Activated T-helper 2 cell treated with anti-CD3 and anti-CD28 coated beads, Interferon-gamma antibody, Interleukin-2, Interleukin-4, amounts not matched to agents 10 μg/mL and 5 μg/mL and 100 μg/mL, durations not matched to agents 14 hours and 24 hours and 36 hours (primary cell): ENCODE data around the gene SHF. TPM values are rescaled to one million over a fixed set of nuclear protein-coding genes. Genes with fewer than 3 reads are reported as not detected.
A peak's percentile ranks its signal among the peaks of the same experiment; 100 is the strongest.

Experiments
- DNase-seq: peaks from one replicate; pipeline ENCODE4 v3.0.0; 2021; ENCODE audit warnings: low spot score
- H3K27ac Mint-ChIP-seq: one replicate; pipeline ENCODE4 v1.8.0; 2021; ENCODE audit warnings: mixed read lengths
- H3K27me3 Mint-ChIP-seq: one replicate; pipeline ENCODE4 v1.8.0; 2021; ENCODE audit warnings: low read depth, mixed read lengths
- H3K36me3 Mint-ChIP-seq: one replicate; pipeline ENCODE4 v1.8.0; 2021; ENCODE audit warnings: low read depth, mixed read lengths
- H3K4me1 Mint-ChIP-seq: one replicate; pipeline ENCODE4 v1.8.0; 2021; ENCODE audit warnings: low read depth, mixed read lengths
- H3K4me3 Mint-ChIP-seq: one replicate; pipeline ENCODE4 v1.8.0; 2021; ENCODE audit warnings: low read depth, mild to moderate bottlenecking, moderate library complexity, mixed read lengths
- H3K9me3 Mint-ChIP-seq: one replicate; pipeline ENCODE4 v1.8.0; 2021; ENCODE audit warnings: mixed read lengths
- intact Hi-C: fragments of 100-400 bp; cut with micrococcal nuclease; formaldehyde crosslinking; loops from one replicate; pipeline ENCODE4 v1.15.1; 2023
- total RNA-seq: library from RNA; stranded (reverse); gene quantifications from 2 replicates; pipeline ENCODE4 v1.2.3, GENCODE V29; 2022

SHF gene
- total RNA-seq, 1 donor from 2014 or later: 16.4 TPM

DNA sequence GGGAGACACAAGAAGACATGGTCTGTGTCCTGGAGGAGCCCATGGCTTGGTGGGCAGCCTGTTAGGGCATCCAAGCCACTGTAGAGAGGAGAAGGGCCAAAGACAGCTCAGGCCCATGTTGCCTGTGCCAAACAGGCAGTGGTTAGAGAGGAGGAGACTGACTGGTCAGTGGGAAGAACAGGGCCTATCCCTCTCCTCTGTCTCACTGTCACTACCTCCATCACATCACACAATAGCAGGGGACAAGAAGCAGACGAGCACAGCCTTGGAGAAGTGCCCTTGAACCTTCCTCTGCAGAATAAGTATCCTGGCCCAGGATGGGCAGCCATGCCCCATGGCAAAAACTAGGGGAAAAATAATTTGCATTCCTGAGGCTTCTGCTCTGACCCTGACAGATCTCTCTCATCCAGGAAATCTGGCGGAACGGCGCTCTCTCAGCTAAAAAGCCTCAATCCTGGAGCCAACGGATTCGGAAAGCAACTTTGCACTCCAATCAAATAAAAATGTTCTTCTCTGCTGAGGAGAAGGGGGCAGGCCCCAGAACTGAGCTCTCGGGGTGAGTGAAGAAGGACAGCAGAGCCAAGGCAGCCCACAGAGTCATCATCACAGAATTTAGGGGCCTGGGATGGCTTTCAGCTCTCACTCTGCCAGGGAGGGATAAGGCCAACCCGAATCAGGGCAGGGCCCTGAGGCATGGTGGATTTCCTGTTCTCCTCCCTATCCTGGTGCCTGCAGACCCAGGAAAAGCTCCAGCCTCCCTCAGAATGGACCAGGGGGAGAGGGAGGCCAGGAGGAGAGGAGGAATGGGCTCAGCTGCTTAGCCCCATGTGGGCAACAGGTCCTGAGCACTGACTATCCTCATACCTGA lies 1.6 kb downstream of the SHF start:
- peaks cover 7% of the 10 kb centered on the region for H3K27me3 Mint-ChIP-seq
- H3K27ac Mint-ChIP-seq: no peak overlapping the region
- peaks cover 30% of the 10 kb centered on the region for H3K4me1 Mint-ChIP-seq
- intact Hi-C loops: no loop called here
- H3K9me3 Mint-ChIP-seq: no peaks in the 10 kb centered on the region
- no peaks in the 10 kb centered on the region for H3K36me3 Mint-ChIP-seq
- no peak for DNase-seq
- peak overlapping the region; percentile 88 for H3K4me3 Mint-ChIP-seq

GRCh38 chr15:45185069-45185779 lies 2.5 kb downstream of the SHF start:
- intact Hi-C loops: no loop called here
- Mint-ChIP-seq H3K4me1 (peaks cover 33% of the 10 kb centered on the region), H3K27me3 (peaks cover 4% of the 10 kb centered on the region), H3K36me3 (no peaks in the 10 kb centered on the region), H3K9me3 (no peaks in the 10 kb centered on the region), H3K27ac (no peak overlapping the region), H3K4me3 (peak overlapping the region; percentile 88)
- no peak for DNase-seq

GRCh38 chr15:45184562-45185041 lies 3.2 kb downstream of the SHF start:
- Mint-ChIP-seq H3K4me1 (peaks cover 36% of the 10 kb centered on the region), H3K36me3 (no peaks in the 10 kb centered on the region), H3K27ac (no peak overlapping the region), H3K9me3 (no peaks in the 10 kb centered on the region), H3K27me3 (peaks cover 4% of the 10 kb centered on the region), H3K4me3 (no peak overlapping the region)
- intact Hi-C loops: no loop called here
- no peak for DNase-seq

DNA sequence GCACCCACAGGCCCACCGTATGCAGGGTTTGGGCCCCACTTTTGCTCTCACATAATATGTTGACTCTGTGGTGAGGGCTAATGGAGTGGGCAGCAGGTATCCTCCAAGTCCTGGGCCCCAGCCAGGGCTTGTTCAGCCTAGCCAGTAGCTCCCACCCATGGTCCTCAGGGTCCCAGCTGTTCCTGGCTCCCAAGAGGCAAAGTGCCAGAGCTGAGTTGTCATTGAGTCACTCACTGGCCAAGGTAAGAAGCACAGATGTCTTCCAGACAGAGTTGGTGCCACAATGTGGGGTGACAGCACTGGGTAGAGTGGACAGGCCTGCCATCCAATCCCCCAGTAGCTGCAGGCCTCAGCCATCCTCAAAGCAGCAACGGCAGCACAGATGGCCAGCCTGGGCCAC lies 4.3 kb downstream of the SHF start:
- Mint-ChIP-seq H3K9me3 (no peaks in the 10 kb centered on the region), H3K27me3 (peaks cover 4% of the 10 kb centered on the region), H3K4me3 (no peak overlapping the region), H3K36me3 (no peaks in the 10 kb centered on the region), H3K27ac (no peak overlapping the region), H3K4me1 (peaks cover 34% of the 10 kb centered on the region)
- no peak for DNase-seq
- intact Hi-C loops: no loop called here

GRCh38 chr15:45182996-45183395 lies 4.8 kb downstream of the SHF start:
- intact Hi-C loops: no loop called here
- Mint-ChIP-seq H3K27ac (no peak overlapping the region), H3K36me3 (no peaks in the 10 kb centered on the region), H3K4me1 (peaks cover 31% of the 10 kb centered on the region), H3K4me3 (no peak overlapping the region), H3K9me3 (no peaks in the 10 kb centered on the region), H3K27me3 (peaks cover 4% of the 10 kb centered on the region)
- no peak for DNase-seq

DNA sequence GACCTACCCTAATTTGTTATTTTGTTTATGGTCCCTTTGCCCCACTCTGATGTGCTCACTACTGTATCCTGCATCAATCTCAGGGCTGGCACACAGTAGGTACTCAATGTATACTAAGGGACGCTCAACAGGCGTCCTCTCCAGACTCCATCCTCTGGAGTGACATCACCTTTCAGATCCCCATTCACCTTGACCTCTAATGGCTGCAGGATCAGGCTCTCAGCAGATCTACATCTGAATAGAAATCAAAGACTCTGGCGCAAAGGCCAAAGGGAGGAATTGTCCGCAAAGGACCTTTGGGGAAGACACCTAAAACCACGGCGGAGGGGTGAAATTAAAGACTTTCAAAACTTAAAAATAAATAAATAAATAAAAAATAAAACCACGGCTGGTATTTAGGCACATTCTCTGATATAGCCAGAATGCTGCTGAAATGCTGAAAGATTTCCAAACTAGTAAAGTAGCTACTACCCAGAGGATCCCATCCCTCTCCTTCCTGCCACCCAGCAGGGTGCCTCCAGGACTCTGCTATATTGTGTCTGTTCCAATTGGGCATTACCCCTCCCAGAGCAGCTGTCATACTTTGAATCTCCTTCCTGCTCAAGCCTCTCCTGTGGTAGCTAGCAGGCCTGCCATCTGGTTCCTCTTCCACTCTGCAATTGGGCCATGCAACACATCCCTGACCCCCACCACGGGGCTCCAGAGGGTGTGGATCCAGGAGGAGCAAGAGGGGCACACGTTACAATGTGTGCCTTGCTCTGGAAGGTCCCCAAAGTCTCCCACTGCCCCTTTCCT lies 6.1 kb downstream of the SHF start:
- H3K27ac Mint-ChIP-seq: no peak overlapping the region
- H3K27me3 Mint-ChIP-seq: peaks cover under 1% of the 10 kb centered on the region
- no peak for DNase-seq
- peaks cover 6% of the 10 kb centered on the region for H3K36me3 Mint-ChIP-seq
- H3K4me3 Mint-ChIP-seq: no peak overlapping the region
- peaks cover 27% of the 10 kb centered on the region for H3K4me1 Mint-ChIP-seq
- H3K9me3 Mint-ChIP-seq: no peaks in the 10 kb centered on the region
- intact Hi-C loops: no loop called here

- Mint-ChIP-seq H3K36me3 (peaks cover 11% of the 10 kb centered on the region), H3K27ac (no peak overlapping the region), H3K4me3 (no peak overlapping the region), H3K27me3 (no peaks in the 10 kb centered on the region), H3K9me3 (no peaks in the 10 kb centered on the region), H3K4me1 (peaks cover 22% of the 10 kb centered on the region)
- no peak for DNase-seq
- intact Hi-C loops: no loop called here
Observed at GRCh38 chr15:45180648-45181436, 6.9 kb downstream of the SHF start.

- H3K36me3 Mint-ChIP-seq: peaks cover 11% of the 10 kb centered on the region
- H3K27me3 Mint-ChIP-seq: no peaks in the 10 kb centered on the region
- H3K4me1 Mint-ChIP-seq: peaks cover 18% of the 10 kb centered on the region
- no peak for DNase-seq
- no peak overlapping the region for H3K4me3 Mint-ChIP-seq
- peak overlapping the region; percentile 43 for H3K27ac Mint-ChIP-seq
- H3K9me3 Mint-ChIP-seq: no peaks in the 10 kb centered on the region
- intact Hi-C loops: no loop called here
Observed at GRCh38 chr15:45180201-45180600, 7.6 kb downstream of the SHF start.

DNA sequence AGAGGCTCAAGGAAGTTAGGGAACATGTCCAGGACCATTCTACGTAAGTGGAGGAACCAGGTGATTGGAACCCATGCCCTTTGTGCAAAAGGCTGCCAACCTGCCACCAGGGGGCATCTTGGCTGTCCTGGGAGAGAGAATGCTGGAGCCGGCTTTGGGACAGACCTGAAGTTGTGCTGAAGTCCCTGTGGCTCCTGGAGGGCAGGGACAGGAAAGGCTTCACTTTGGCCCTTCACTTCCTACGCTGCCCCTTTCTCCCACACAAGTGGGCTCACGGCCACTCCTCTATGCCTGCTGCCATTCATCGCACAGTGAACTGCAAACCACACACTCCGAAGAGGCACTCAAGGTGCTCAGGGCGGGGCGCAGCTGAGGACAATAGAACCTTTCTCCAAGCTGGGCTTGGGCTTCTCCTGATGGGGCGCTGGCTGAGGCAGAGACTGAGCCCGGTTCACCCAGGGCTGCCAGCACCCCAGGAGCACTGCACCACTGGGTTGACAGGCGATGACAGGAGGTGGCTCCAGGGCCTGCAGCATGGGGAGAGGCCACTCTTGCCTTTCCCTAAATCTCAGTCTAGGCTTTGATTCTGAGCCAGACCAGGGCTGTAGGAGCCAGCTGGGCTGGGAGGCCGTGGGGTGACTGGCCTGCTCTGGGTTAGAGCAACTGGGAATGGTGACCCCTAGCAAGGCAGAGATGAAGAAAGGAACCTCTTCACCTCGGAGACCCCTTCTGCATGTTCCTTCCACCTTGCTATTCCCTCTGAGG lies 8.4 kb downstream of the SHF start:
- no peak overlapping the region for H3K27ac Mint-ChIP-seq
- intact Hi-C loops: no loop called here
- H3K27me3 Mint-ChIP-seq: no peaks in the 10 kb centered on the region

DNA sequence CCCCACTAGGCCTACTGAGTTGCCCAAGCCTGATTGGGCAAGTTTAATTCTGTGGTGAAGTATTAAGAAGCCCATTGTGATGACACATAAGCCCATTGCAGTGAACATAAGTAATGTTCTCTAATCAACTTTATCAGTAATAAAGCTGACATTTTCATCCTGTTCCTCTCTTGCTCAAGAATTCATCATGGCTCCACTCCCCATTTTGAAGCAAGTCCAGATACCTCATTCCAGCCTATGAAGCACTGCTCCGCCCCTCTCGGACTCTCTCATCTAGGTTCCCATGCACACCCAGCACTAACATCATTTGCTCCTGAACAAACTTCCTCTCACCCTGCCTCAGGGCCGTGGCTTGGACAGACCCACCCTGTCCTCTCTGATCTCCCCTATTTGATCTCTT lies 10.5 kb downstream of the SHF start:
- H3K4me1 Mint-ChIP-seq: peaks cover 13% of the 10 kb centered on the region
- H3K4me3 Mint-ChIP-seq: no peak overlapping the region
- H3K36me3 Mint-ChIP-seq: peaks cover 11% of the 10 kb centered on the region
- no peak for DNase-seq
- intact Hi-C loops: no loop called here
- no peaks in the 10 kb centered on the region for H3K27me3 Mint-ChIP-seq
- no peak overlapping the region for H3K27ac Mint-ChIP-seq
- no peaks in the 10 kb centered on the region for H3K9me3 Mint-ChIP-seq

More for the DNA sequence above, 8.4 kb downstream of the SHF start:
- H3K4me1 Mint-ChIP-seq: peaks cover 16% of the 10 kb centered on the region
- H3K9me3 Mint-ChIP-seq: no peaks in the 10 kb centered on the region
- H3K36me3 Mint-ChIP-seq: peaks cover 11% of the 10 kb centered on the region
- DNase-seq: no peak
- no peak overlapping the region for H3K4me3 Mint-ChIP-seq

DNA sequence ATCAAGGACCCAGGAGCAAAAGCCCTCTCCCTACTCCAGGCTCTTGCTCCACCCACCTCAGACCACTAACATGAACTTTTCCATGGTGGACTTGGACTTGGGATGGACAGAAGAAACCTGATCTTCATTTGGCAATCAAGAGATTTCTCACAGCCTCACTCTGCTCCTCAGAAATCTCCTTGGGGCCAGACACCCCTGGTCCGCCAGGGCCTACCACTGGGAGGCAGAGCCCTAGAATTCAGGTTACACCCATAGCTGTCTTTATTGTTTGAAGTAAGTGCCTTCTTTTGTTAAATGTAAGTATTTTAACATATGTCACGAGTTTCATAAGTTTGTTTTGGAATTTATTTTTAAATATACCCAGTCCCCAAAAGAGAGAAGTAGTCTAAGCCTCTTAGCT lies 13.2 kb downstream of the SHF start:
- Mint-ChIP-seq H3K4me1 (no peaks in the 10 kb centered on the region), H3K27ac (no peak overlapping the region), H3K9me3 (no peaks in the 10 kb centered on the region), H3K4me3 (no peak overlapping the region), H3K27me3 (no peaks in the 10 kb centered on the region), H3K36me3 (peaks cover 16% of the 10 kb centered on the region)
- no peak for DNase-seq
- intact Hi-C loops: no loop called here
